ENCODE measurements around the gene RTBDN.
"Not testable (repeated sequence)": the region's sequence is repeated elsewhere in the genome, so short reads cannot be mapped to it uniquely, and the experiment has no call there.

Gene RTBDN

DNA sequence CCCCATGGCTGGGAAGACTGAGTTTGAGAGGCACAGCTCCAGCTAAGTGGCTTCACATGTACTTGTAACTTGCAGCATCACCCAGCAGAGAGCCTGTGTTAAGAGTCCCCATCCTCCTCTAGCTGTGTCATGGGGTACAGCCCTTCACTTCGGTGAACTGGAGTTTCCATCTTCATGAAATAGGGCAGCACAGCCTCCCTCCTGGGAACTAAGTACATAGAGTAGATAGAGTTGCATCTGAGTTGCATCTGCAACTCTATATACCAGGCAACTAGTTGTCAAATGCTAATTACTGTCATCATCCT lies 34.0 kb downstream of the RTBDN start:
- H3K4me3 ChIP-seq (ENCODE audit: low read depth, low read length), result no peak overlapping the region
- TF ChIP-seq, protein P1, sequence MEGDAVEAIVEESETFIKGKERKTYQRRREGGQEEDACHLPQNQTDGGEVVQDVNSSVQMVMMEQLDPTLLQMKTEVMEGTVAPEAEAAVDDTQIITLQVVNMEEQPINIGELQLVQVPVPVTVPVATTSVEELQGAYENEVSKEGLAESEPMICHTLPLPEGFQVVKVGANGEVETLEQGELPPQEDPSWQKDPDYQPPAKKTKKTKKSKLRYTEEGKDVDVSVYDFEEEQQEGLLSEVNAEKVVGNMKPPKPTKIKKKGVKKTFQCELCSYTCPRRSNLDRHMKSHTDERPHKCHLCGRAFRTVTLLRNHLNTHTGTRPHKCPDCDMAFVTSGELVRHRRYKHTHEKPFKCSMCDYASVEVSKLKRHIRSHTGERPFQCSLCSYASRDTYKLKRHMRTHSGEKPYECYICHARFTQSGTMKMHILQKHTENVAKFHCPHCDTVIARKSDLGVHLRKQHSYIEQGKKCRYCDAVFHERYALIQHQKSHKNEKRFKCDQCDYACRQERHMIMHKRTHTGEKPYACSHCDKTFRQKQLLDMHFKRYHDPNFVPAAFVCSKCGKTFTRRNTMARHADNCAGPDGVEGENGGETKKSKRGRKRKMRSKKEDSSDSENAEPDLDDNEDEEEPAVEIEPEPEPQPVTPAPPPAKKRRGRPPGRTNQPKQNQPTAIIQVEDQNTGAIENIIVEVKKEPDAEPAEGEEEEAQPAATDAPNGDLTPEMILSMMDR (IDR thresholded peaks at IDR 0.05; ENCODE audit: insufficient read depth, low read depth, low read length, missing control alignments), result no peak
- DNase-seq (ENCODE audit: low read depth), result no peak

DNA sequence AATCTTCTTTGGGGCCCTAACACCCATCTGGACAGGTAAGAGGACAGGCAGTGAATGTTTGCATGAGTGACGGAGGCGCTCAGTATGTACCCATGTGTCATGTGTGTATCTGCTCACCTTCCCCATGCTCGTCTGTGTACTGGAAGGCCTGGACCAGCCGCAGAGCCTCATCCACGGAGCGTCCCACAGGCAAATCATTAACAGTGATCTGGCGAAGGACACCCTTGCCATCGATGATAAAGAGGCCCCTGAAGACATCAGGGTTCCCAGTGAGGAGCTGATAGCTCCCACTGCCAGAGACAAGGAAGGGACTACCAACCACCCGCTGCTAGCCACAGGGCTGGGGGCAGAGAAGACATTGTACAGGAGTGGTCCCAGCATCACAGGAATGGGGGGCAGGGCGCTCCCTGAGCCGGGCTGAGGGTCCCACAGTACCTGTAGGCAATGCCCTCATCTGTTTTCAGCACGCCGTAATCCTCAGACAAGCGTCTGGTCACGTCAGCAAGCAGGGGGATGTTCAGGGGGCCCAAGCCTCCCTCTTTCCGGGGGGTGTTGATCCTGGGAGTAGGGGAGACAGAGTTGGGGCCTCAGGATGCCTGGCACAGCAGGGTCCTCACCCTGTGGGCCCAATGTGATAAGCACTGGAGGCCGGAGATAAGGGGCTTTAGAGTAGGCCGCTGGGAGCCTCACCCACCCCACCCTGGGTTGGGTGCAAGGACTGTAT lies 34.5 kb downstream of the RTBDN start:
- no peak overlapping the region for H3K4me3 ChIP-seq (ENCODE audit: low read depth, low read length)
- DNase-seq (ENCODE audit: low read depth), result no peak
- TF ChIP-seq, protein P1 (IDR thresholded peaks at IDR 0.05; ENCODE audit: insufficient read depth, low read depth, low read length, missing control alignments), result no peak

DNA sequence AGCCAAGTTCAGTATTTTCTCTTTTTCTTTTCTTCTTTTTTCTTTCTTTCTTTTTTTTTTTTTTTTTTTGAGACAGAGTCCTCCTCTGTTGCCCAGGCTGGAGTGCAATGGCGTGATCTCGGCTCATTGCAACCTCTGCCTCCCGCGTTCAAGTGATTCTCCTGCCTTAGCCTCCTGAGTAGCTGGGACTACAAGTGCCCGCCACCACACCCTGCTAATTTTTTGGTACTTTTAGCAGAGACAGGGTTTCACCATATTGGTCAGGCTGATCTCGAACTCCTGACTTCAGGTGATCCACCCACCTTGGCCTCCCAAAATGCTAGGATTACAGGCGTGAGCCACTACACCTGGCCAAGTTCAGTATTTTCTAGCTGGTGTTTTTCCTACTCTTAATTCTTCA lies 36.8 kb downstream of the RTBDN start:
- not testable (repeated sequence) for H3K4me3 ChIP-seq (ENCODE audit: low read depth, low read length)

DNA sequence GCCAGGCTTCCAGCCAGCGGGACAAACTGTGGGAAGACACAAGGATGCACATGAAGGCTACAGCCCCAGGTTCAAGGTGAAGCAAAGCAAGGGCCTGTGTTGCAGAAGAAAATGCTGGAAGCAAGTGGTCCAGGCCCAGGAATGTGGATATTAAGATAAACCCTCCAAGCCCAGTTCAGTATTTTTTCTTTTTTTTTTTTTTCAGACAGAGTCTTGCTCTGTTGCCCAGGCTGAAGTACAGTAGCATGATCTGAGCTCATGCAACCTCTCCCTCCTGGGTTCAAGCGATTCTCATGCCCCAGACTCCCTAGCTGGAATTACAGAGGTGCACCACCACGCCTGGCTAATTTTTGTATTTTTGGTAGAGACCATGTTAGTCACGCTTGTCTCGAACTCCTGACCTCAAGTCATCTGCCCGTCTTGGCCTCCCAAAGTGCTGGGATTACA lies 37.2 kb downstream of the RTBDN start:
- H3K4me3 ChIP-seq (ENCODE audit: low read depth, low read length), result no peak overlapping the region
- no peak for DNase-seq (ENCODE audit: low read depth)
- TF ChIP-seq, protein P1 (IDR thresholded peaks at IDR 0.05; ENCODE audit: insufficient read depth, low read depth, low read length, missing control alignments), result no peak

More for the DNA sequence above, 36.8 kb downstream of the RTBDN start:
- DNase-seq (ENCODE audit: low read depth), result not testable (repeated sequence)

DNA sequence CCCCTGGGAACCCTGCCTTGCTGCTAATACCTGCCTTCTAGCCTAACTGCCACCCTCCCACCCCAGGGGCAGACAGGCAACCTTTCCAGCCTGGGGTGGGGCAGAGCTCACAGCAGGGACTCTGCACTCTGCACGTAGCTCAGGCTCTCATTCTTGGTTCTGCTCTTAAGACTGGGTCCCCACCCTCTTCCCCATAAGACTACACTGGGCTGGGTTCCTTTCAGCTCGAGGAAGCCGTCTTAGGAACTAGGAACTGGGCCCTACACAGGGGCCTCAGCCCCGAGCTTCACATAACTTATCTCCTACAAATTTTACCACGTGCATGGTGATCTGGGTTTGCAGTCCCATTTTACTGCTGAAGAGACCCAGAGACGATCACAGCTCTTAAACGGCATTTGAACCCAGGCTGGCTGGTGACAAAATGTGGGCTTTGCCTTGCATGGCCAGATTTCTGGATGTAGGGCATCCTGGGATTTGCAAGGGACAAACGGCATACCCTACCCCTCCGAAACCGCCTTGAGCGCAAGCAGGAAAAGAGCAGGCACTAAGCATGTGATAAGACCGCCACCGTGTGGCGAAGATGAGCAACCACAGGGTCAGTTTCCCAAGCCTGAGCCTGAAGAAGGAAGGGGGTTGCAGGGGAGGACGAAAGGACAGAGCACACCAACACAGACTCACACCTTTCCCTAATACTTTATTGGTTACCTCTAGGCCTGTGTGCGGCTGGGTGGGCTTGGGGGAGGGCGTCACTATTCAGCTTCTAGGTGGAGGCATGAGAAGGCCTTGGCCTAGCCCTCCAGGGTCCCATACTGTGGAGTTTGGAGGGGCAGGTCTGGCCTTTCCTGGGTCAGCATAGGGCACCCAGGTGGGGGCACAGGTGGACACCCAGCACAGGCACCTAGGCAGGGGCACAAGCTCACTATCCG lies 38.0 kb downstream of the RTBDN start:
- peak; percentile 83 for DNase-seq (ENCODE audit: low read depth)
- H3K4me3 ChIP-seq (ENCODE audit: low read depth, low read length), result peak overlapping the region; percentile 8; the same call in 1 of the 2 replicates
- TF ChIP-seq, protein P1 (IDR thresholded peaks at IDR 0.05; ENCODE audit: insufficient read depth, low read depth, low read length, missing control alignments), result peak; percentile 96

DNA sequence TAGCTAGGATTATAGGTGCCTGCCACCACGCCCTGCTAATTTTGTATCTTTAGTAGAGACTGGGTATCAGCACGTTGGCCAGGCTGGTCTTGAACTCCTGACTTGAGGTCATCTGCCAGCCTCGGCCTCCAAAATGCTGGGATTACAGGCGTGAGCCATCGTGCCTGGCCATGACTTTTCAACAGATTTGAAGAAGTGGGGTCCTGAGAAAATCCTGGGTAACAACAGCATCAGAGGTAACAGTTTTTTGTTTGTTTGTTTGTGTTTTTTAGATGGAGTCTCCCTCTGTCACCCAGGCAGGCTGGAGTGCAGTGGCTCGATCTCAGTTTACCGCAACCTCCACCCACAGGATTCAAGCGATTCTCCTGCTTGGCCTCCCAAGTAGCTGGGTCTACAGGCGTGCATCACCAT lies 39.4 kb downstream of the RTBDN start:
- no peak for DNase-seq (ENCODE audit: low read depth)
- H3K4me3 ChIP-seq (ENCODE audit: low read depth, low read length), result no peak overlapping the region
- TF ChIP-seq, protein P1 (IDR thresholded peaks at IDR 0.05; ENCODE audit: insufficient read depth, low read depth, low read length, missing control alignments), result no peak

DNA sequence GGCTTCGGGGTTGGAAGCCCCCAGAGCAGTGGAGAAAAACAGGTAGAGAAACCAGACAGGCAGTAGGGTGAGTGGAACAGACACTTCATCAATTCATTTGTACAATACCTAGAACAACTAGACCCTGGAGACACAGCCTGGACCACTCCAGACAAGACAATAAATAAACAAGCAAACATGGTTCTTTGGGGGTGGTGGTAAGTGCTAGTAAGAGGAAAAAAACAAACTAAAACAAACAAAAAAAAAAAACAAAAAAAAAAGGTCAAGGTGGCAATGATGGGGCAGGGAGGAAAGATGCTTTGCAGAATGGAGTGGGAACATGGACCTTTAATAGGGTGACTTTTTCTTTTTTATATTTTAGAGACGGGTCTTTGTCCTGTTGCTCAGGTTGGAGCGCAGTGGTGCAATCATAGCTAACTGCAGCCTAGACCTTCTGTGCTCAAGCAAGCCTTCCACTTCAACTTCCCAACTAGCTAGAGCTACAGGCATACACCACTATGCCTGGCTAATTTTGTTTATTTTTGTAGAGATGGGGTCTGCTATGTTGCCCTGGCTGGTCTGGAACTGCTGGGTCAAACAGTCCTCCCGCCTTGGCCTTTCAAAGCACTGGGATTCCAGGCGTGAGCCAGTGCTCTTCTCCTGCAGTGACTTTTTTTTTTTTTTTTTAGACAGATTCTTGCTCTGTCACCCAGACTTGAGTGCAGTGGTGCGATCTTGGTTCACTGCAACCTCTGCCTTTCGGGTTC lies 40.0 kb downstream of the RTBDN start:
- TF ChIP-seq, protein P1 (IDR thresholded peaks at IDR 0.05; ENCODE audit: insufficient read depth, low read depth, low read length, missing control alignments), result no peak
- peak overlapping the region; percentile 95 for H3K4me3 ChIP-seq (ENCODE audit: low read depth, low read length)
- no peak for DNase-seq (ENCODE audit: low read depth)
